PC-9 (cell line): ENCODE data around the gene ZBED4.

Source experiments
- CTCF ChIP-seq: fragments of 200-600 bp; sonication (generic); conservative IDR thresholded peaks from 2 replicates; pipeline ENCODE4 v1.6.1; 2017; ENCODE audit warnings: mixed run types, antibody characterized with exemption, mild to moderate bottlenecking, moderate library complexity
- EZH2 ChIP-seq: fragments of 200-600 bp; sonication (generic); IDR thresholded peaks from 2 replicates; pipeline ENCODE4 v1.8.0; 2017; ENCODE audit warnings: antibody characterized with exemption, low read depth

GRCh38 chr22:49883294-49883640, 29.6 kb downstream of the ZBED4 start:
- TF ChIP-seq CTCF (no peak), EZH2 (no peak)
